Transverse colon (tissue), 4 donors: ENCODE data around the gene NUSAP1. TPM values are rescaled to one million over a fixed set of nuclear protein-coding genes. Genes with fewer than 3 reads are reported as not detected.
"Not testable (repeated sequence)": the region's sequence is repeated elsewhere in the genome, so short reads cannot be mapped to it uniquely, and the experiment has no call there.

Experiments
- DNase-seq: peaks from one replicate; pipeline ENCODE4 v3.0.0-alpha.2; 2019
- H3K27ac ChIP-seq, 4 donors: fragments of 200-600 bp; sonication (generic); 2 replicates each; pipeline ENCODE4 v1.5.1; 2016 to 2018; ENCODE audit warnings: inconsistent platforms in 4 of 4
- H3K27me3 ChIP-seq: fragments of 200-600 bp; sonication (generic); 2 replicates; pipeline ENCODE4 v1.5.1; 2017; ENCODE audit warnings: inconsistent platforms
- H3K36me3 ChIP-seq, 4 donors: fragments of 200-600 bp; sonication (generic); 2 replicates each; pipeline ENCODE4 v1.5.1; 2017 to 2019; ENCODE audit warnings: inconsistent platforms in 4 of 4
- H3K4me1 ChIP-seq, 4 donors: fragments of 200-600 bp; sonication (generic); 2 replicates each; pipeline ENCODE4 v1.5.1; 2017 to 2020; ENCODE audit warnings: inconsistent platforms in 4 of 4
- H3K4me3 ChIP-seq, 4 donors: fragments of 200-600 bp; sonication (generic); 1 replicate in 1 of 4; 2 replicates in 3 of 4; pipeline versions ENCODE4 v1.5.1 to v1.6.1; 2017 to 2019; ENCODE audit warnings: inconsistent platforms in 4 of 4
- H3K9me3 ChIP-seq, 2 donors: fragments of 200-600 bp; sonication (generic); 2 replicates each; pipeline ENCODE4 v1.5.1; 2017 to 2019; ENCODE audit warnings: inconsistent platforms in 2 of 2
- CTCF ChIP-seq, 5 experiments: fragments of 200-600 bp in 3 of 5; fragments of 450-650 bp in 2 of 5; sonication (generic) in 3 of 5; IDR thresholded peaks; 1 replicate in 2 of 5; 2 replicates in 3 of 5; pipeline ENCODE4 v1.5.1; 2016 to 2017; ENCODE audit warnings: antibody characterized with exemption in 5 of 5, inconsistent platforms in 3 of 5, mild to moderate bottlenecking in 2 of 5, moderate library complexity in 1 of 5
- EP300 ChIP-seq: sonication (generic); formaldehyde crosslinking; IDR thresholded peaks from one replicate; pipeline ENCODE4 v1.6.1; 2017; ENCODE audit warnings: antibody characterized with exemption, low read depth
- POLR2A ChIP-seq: fragments of 450-650 bp; IDR thresholded peaks from one replicate; pipeline ENCODE4 v1.6.1; 2016; ENCODE audit warnings: antibody characterized with exemption, mild to moderate bottlenecking, moderate library complexity
- POLR2AphosphoS5 ChIP-seq, 3 donors: sonication (generic); formaldehyde crosslinking; IDR thresholded peaks; one replicate each; pipeline ENCODE4 v1.6.1; 2016; ENCODE audit warnings: antibody characterized with exemption in 3 of 3
- WGBS, 2 donors: methylation state at CpG; one replicate each; pipeline ENCODE4 v1.1.5; 2018; ENCODE audit warnings: low coverage in 1 of 2; 5-methylcytosine and 5-hydroxymethylcytosine counted together
- in situ Hi-C, 4 donors: fragments of 200-750 bp; cut with MboI; loops; one replicate each; pipeline versions ENCODE4 v1.15.0 to v1.15.1; 2017; ENCODE audit warnings: low sequenced_read_pairs in 3 of 4, low pct_ligation_motif_present in 1 of 4, low pct_unique_long_range_greater_than_20kb in 1 of 4
- intact Hi-C: fragments of 100-400 bp; cut with DNase I; formaldehyde crosslinking; loops from one replicate; pipeline ENCODE4 v1.15.1; 2023; ENCODE audit warnings: low total_unique reads
- total RNA-seq, 4 donors: library from RNA; depleted of rRNA; stranded (reverse); fragments of >200 nt; gene quantifications; one replicate each; pipeline ENCODE4 v1.1.0, GENCODE V29; 2016

Gene NUSAP1
- total RNA-seq, 4 donors from 2014 or later: 5.0 to 8.9 (median 7.5) TPM

GRCh38 chr15:41377978-41378377 lies 45.3 kb downstream of the NUSAP1 start:
- Histone ChIP-seq H3K9me3 (no peaks in the 10 kb centered on the region), H3K27ac (no peak overlapping the region), H3K36me3 (no peaks in the 10 kb centered on the region), H3K27me3 (no peaks in the 10 kb centered on the region), H3K4me1 (no peaks in the 10 kb centered on the region), H3K4me3 (no peak overlapping the region)
- TF ChIP-seq POLR2AphosphoS5 (IDR thresholded peaks at IDR 0.05) (no peak), EP300 (no peak), POLR2A (no peak), CTCF (IDR thresholded peaks at IDR 0.05) (no peak)
- DNase-seq: no peak
- in situ Hi-C loops (no loop called here), intact Hi-C loops (no loop called here)
- WGBS, 2 donors: 97 to 100% methylated on average over 2 to 4 of the region's 4 CpGs

GRCh38 chr15:41383974-41384749 lies 51.5 kb downstream of the NUSAP1 start:
- H3K4me3 ChIP-seq, H3K27me3 ChIP-seq, DNase-seq, in situ Hi-C loops, intact Hi-C loops, H3K9me3 ChIP-seq, H3K27ac ChIP-seq, H3K4me1 ChIP-seq: not testable (repeated sequence)
- H3K36me3 ChIP-seq: peaks cover 0 to 17% (median 6%) of the 10 kb centered on the region in 4 donors
- 98 to 100% methylated on average over 1 to 9 of the region's 9 CpGs for WGBS, 2 donors

GRCh38 chr15:41387646-41388045 lies 55.0 kb downstream of the NUSAP1 start:
- Histone ChIP-seq H3K4me3 (no peak overlapping the region), H3K36me3 (peaks cover 0 to 22% (median 6%) of the 10 kb centered on the region in 4 donors), H3K27me3 (no peaks in the 10 kb centered on the region), H3K4me1 (no peaks in the 10 kb centered on the region), H3K9me3 (no peaks in the 10 kb centered on the region), H3K27ac (no peak overlapping the region)
- no peak for TF ChIP-seq EP300
- TF ChIP-seq POLR2A: no peak
- TF ChIP-seq POLR2AphosphoS5 (IDR thresholded peaks at IDR 0.05): no peak
- no peak for TF ChIP-seq CTCF (IDR thresholded peaks at IDR 0.05)
- DNase-seq: no peak
- in situ Hi-C loops (no loop called here), intact Hi-C loops (no loop called here)
- 84 to 91% methylated on average over 5 to 6 of the region's 6 CpGs for whole genome bisulfite sequencing, 2 donors

GRCh38 chr15:41392659-41393058 lies 60.0 kb downstream of the NUSAP1 start:
- TF ChIP-seq EP300 (no peak), POLR2A (no peak), CTCF (IDR thresholded peaks at IDR 0.05) (no peak), POLR2AphosphoS5 (IDR thresholded peaks at IDR 0.05) (no peak)
- no peaks in the 10 kb centered on the region for H3K4me1 ChIP-seq
- WGBS, 2 donors: 93 to 97% methylated on average over 2 of the region's 2 CpGs
- H3K4me3 ChIP-seq: no peak overlapping the region
- peaks cover 0 to 29% (median 11%) of the 10 kb centered on the region in 4 donors for H3K36me3 ChIP-seq
- no peaks in the 10 kb centered on the region for H3K9me3 ChIP-seq
- H3K27ac ChIP-seq: no peak overlapping the region
- in situ Hi-C loops: no loop called here
- intact Hi-C loops: no loop called here
- no peaks in the 10 kb centered on the region for H3K27me3 ChIP-seq
- no peak for DNase-seq
